HFFc6 (cell line): Measurements from ENCODE around the gene SLC17A6. TPM values are rescaled to one million over a fixed set of nuclear protein-coding genes. Genes with fewer than 3 reads are reported as not detected.

ENCODE experiments used
- DNase-seq: peaks from one replicate; pipeline ENCODE4 v3.0.0-alpha.2; 2018
- H3K27ac Mint-ChIP-seq: 2 replicates; pipeline ENCODE4 v1.8.0; 2020; ENCODE audit warnings: mild to moderate bottlenecking, mixed read lengths
- H3K27me3 Mint-ChIP-seq: 2 replicates; pipeline ENCODE4 v1.8.0; 2021; ENCODE audit warnings: mild to moderate bottlenecking, moderate library complexity, mixed read lengths; ENCODE audit not compliant: insufficient read depth
- H3K36me3 Mint-ChIP-seq: 2 replicates; pipeline ENCODE4 v1.8.0; 2021; ENCODE audit warnings: low read depth, mixed read lengths
- H3K4me1 Mint-ChIP-seq: 2 replicates; pipeline ENCODE4 v1.8.0; 2020; ENCODE audit warnings: low read depth, mixed read lengths
- H3K4me3 Mint-ChIP-seq: 2 replicates; pipeline ENCODE4 v1.8.0; 2020; ENCODE audit warnings: mild to moderate bottlenecking, moderate library complexity, mixed read lengths
- H3K9me3 Mint-ChIP-seq: 2 replicates; pipeline ENCODE4 v1.8.0; 2020; ENCODE audit warnings: mild to moderate bottlenecking, mixed read lengths
- CTCF ChIP-seq: fragments of 200-600 bp; sonication (generic); IDR thresholded peaks from 2 replicates; pipeline ENCODE4 v1.5.0; 2021; ENCODE audit warnings: antibody characterized with exemption, mild to moderate bottlenecking
- total RNA-seq, 6 experiments: library from RNA; stranded (reverse); fragmentation: NEBNext Ultra II Directional; extraction: Animal tissue kit (Norgen Biotek cat#: 25700); gene quantifications; 2 replicates in 1 of 6; 3 replicates in 5 of 6; pipeline ENCODE4 v1.2.3, GENCODE V29; 2021

SLC17A6 gene
- total RNA-seq, 6 experiments from 2014 or later, result not detected

DNA sequence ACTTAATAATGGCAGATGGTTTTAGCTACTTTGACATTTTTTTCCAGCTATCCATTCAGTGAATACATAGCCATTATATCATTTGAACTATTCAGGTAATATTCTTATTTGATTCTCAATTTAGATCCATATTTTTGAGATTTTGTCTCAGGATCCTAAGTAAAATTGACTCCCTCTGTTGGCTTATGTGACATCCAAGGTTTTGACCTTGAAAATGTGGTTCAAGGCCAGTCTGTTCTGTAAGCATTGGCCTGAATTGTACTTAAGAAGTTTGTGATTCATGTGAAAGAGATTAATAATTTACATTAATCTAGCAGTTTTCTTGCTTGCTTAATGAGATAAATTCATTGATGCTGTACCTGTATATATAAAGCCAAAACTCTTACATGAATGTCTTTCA is 1.6 kb upstream of the SLC17A6 start:
- H3K27me3 Mint-ChIP-seq, result peaks cover 1% of the 10 kb centered on the region; the same call in 1 of the 2 replicates
- DNase-seq, result no peak
- no peak overlapping the region for H3K27ac Mint-ChIP-seq
- H3K36me3 Mint-ChIP-seq, result 0 out of 2 replicates have a peak, but pooled peaks cover 5% of the 10 kb centered on the region
- no peaks in the 10 kb centered on the region; the same call in 1 of the 2 replicates for H3K9me3 Mint-ChIP-seq
- H3K4me3 Mint-ChIP-seq, result no peak overlapping the region
- no peak for TF ChIP-seq CTCF
- no peaks in the 10 kb centered on the region for H3K4me1 Mint-ChIP-seq

DNA sequence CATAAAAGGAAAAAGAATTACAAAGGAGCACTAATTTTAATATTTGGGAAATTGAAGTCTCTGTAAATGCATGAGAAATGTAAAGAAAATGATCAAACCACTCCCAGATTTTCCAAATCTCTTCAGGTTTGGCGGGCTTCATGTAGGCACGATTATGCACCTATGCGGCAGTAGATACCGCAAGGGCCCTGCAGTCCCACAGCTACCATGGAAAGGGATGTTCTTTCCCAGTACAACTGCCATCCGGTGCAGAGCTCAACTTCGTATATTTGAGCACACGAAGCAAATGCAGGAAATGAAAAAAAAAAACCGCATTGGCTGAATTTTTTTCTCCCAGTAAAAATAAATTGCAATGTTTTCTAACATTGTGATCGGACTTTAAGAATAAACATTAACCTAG is 1.4 kb downstream of the SLC17A6 start:
- no peak for DNase-seq
- Mint-ChIP-seq H3K36me3 (0 out of 2 replicates have a peak, but pooled peaks cover 5% of the 10 kb centered on the region), H3K27ac (no peak overlapping the region), H3K9me3 (peaks cover 12% of the 10 kb centered on the region; the same call in 1 of the 2 replicates), H3K4me1 (no peaks in the 10 kb centered on the region), H3K27me3 (peaks cover 8% of the 10 kb centered on the region), H3K4me3 (no peak overlapping the region)
- TF ChIP-seq CTCF, result no peak

- Mint-ChIP-seq H3K4me1 (no peaks in the 10 kb centered on the region), H3K9me3 (peaks cover 12% of the 10 kb centered on the region; the same call in 1 of the 2 replicates), H3K27me3 (peaks cover 8% of the 10 kb centered on the region), H3K36me3 (0 out of 2 replicates have a peak, but pooled peaks cover 5% of the 10 kb centered on the region), H3K4me3 (no peak overlapping the region), H3K27ac (no peak overlapping the region)
- TF ChIP-seq CTCF, result no peak
- DNase-seq, result no peak
Measured at GRCh38 chr11:22340235-22340634, 2.1 kb downstream of the SLC17A6 start.

GRCh38 chr11:22340701-22341587 is 2.8 kb downstream of the SLC17A6 start:
- H3K9me3 Mint-ChIP-seq, result peaks cover 12% of the 10 kb centered on the region; the same call in 1 of the 2 replicates

GRCh38 chr11:22341588-22341931 is 3.4 kb downstream of the SLC17A6 start:
- H3K27me3 Mint-ChIP-seq, result peaks cover 8% of the 10 kb centered on the region
- H3K4me1 Mint-ChIP-seq, result no peaks in the 10 kb centered on the region
- H3K4me3 Mint-ChIP-seq, result no peak overlapping the region
- 0 out of 2 replicates have a peak, but pooled peaks cover 5% of the 10 kb centered on the region for H3K36me3 Mint-ChIP-seq
- TF ChIP-seq CTCF, result no peak
- peaks cover 12% of the 10 kb centered on the region; the same call in 1 of the 2 replicates for H3K9me3 Mint-ChIP-seq
- no peak for DNase-seq
- H3K27ac Mint-ChIP-seq, result no peak overlapping the region

More at GRCh38 chr11:22340701-22341587, 2.8 kb downstream of the SLC17A6 start:
- Mint-ChIP-seq H3K27me3 (peaks cover 8% of the 10 kb centered on the region), H3K36me3 (0 out of 2 replicates have a peak, but pooled peaks cover 5% of the 10 kb centered on the region), H3K4me1 (no peaks in the 10 kb centered on the region), H3K27ac (no peak overlapping the region), H3K4me3 (no peak overlapping the region)
- DNase-seq, result no peak
- no peak for TF ChIP-seq CTCF
